Measurements from ENCODE around the gene VASN.

GRCh38 chr16:4420505-4421105, 49.0 kb downstream of the VASN start:
- TF ChIP-seq SUZ12 (IDR thresholded peaks at IDR 0.05; ENCODE audit: extremely low read depth, insufficient read depth, insufficient read length), result no peak
- TF ChIP-seq YY1 (IDR thresholded peaks at IDR 0.05; ENCODE audit: insufficient read depth, insufficient read length), result no peak
